HG03457 (cell line): ENCODE results near the gene TAF6.

ENCODE experiments used
- ATAC-seq: cut with Tn5 transposase; IDR thresholded peaks from one replicate; pipeline ENCODE4 v1.9.1; 2021; ENCODE audit warnings: moderate number of reproducible peaks; ENCODE audit not compliant: unreplicated experiment

The TAF6 gene

DNA sequence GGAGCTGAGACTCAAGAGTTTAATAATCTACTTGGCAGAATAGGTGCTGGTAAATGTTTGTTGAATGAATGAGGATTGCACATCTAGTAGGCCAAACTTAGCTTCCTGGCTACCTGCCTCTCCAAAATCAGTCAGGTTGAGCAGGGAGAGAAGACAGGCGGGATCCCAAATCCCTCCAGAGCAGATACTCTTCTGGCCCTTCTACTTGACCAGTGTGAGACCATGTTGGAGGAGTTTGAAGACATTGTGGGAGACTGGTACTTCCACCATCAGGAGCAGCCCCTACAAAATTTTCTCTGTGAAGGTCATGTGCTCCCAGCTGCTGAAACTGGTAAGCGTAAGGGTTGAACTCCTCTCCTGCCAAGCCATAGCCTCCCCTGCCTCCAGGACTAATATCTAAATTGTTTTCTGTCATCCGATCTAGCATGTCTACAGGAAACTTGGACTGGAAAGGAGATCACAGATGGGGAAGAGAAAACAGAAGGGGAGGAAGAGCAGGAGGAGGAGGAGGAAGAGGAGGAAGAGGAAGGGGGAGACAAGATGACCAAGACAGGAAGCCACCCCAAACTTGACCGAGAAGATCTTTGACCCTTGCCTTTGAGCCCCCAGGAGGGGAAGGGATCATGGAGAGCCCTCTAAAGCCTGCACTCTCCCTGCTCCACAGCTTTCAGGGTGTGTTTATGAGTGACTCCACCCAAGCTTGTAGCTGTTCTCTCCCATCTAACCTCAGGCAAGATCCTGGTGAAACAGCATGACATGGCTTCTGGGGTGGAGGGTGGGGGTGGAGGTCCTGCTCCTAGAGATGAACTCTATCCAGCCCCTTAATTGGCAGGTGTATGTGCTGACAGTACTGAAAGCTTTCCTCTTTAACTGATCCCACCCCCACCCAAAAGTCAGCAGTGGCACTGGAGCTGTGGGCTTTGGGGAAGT is 5.4 kb upstream of the TAF6 start:
- no peak for ATAC-seq

DNA sequence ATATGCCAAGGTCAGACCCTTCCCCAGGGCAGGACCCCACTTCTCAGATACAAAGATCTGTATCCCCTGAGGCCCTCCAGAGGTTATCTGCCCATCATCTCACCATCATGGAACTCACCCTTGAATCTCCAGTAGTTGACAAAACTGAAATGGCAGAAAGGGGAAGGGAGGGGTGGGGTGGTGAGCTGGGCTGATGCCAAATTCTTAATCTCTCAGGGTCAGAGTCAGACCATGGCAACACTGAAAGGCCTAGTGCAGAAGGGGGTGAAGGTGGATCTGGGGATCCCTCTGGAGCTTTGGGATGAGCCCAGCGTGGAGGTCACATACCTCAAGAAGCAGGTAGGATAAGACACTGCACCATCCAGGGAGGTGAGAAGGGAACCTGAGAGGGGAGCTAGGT is 3.4 kb upstream of the TAF6 start:
- ATAC-seq, result no peak

DNA sequence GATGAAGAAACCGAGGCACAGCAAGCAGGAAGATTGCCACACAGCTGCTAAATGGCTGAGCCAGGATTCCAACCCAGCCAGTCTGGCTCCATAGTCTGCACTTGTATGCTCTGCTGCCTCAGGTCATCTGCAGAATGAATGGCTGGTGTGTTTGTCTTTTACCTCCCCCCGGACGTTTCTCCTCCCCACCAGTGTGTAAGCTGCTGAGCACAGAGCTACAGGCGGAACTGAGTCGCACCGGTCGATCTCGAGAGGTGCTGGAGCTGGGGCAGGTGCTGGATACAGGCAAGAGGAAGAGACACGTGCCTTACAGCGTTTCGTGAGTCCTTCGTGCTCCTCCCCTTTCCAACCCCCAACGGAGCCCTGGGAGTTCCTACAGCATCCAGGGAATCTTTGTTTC is 2.9 kb upstream of the TAF6 start:
- ATAC-seq, result no peak

DNA sequence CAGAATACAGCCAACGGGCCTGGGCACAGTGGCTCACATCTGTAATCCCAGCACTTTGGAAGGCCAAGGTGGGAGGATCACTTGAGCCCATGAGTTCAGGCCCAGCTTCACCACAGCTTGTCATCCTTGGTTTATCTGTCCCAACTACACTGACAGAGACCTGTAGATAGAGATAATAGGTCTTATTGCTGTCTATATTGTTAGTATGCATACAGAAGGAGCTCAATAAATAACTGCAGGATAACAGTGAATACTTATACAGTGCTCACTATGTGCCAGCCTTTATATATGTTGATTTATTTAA is 1.5 kb upstream of the TAF6 start:
- ATAC-seq, result no peak

DNA sequence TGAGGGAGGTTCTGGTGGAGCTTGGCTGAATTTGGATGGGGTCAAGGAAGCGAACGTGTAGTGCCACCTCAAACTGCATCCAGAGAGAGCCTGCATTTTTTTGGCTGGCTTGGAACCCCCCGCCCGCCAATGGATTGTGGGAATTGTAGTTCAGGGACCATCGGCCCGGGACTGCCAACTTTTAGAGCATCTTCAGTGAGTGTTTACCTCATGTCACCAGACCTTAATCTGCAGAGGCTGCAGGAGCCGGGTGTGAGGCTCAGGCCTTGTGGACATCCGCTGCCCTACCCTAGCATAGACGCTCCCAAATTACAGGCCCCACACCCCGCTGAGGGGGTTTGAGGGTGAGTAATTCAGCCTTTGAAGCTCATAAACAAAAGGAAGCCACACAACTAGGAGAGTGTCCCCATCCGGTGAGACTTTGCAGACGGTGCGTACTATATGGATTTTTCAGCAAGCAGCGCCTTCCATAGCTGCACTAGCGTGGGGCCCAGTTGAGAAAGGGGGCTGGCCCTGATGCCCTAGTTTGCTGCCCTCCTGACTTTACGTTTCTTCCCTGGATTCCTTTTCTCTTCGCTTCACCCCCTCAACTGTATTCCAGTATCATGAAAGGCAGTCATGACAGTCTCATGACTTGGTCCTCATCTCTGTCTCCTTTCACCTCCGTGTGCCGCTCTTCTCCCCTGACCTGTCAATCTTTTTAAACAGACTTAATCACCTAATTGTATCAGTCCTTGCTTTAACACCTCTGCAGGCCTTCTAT is 993 bp upstream of the TAF6 start:
- ATAC-seq, result peak; percentile 12

DNA sequence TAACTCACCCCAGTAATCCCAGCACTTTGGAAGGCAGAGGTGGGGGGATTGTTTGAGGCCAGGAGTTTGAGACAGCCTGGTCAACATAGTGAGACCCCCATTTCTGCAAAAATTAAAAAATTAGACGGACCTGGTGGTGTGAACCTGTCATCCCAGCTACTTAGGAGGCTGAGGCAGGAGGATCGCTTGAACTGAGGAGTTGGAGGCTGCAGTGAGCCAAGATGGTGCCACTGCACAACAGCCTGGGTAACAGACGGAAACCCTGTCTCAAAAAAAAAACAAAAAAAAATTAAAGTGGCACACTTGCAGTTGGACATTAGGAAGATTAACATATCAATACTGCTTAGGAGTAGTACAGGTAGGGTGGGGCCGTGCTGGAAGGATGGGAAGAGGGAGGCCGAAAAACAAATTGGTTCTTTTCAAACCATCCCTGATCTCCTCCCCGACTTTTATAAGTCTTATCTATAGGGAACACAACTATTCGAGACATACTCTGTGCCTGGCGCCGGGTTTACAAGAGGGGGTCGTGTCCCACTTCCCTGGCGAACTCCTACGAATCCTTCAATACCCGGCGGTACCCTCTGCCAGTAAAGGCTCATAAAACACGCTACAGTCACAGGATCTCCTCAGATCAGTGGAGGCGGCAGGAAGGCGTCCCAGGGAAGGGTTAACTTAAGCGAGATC is 628 bp downstream of the TAF6 start:
- ATAC-seq, result no peak

DNA sequence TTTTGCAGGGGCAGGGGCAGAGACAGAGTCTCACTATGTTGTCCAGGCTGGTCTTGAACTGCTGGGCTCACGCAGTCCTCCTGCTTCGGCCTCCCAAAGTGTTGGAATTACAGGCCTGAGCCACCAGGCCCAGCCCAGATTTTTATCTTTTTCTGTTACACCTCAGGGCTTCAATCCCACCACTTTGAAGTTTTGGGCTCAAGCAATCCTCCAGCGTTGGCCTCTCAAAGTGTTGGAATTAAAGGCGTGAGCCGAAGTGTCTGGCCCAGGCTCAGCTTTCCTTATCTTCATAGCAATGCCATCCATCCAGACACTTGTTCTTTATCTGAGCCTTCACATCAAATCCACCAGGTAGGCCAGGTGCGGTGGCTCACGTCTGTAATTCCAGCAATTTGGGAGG is 4.1 kb downstream of the TAF6 start:
- no peak for ATAC-seq

DNA sequence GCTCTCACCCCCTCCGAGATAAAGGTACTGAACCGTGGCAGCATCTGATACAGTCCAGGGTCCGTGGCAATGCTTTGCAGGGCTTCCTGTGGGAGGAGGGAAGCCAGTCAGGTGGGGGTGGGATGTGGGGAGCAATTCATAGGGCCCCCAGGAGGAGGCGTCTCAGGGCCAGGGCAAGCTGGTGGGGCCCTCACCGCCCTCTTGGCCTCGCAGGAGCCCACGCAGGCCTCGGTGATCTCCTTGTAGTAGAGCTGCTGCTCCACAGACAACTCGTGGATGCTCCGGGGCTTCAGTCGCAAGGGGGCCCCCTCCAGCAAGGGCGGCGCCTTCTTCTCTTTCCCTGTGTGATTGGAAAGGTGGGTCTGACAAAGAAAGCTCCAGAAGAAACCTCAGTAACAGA is 7.2 kb downstream of the TAF6 start:
- ATAC-seq, result no peak

DNA sequence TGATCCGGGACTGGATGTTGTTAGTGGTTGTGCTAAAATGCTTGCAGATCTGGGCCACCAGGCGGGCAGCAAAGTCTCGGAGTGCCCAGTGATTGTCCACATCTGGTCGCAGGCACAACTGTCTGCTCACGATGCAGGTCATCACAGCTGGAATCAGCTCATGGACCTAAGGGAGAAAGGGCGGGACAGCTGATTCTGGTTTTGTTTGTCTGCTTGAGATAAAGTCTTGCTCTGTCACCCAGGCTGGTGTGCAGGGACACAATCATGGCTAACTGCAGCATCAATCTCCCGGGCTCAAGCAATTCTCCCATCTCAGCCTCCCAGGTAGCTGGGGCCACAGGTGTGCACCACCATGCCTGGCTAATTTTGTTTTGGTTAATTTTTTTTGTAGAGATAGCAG is 8.0 kb downstream of the TAF6 start:
- no peak for ATAC-seq

DNA sequence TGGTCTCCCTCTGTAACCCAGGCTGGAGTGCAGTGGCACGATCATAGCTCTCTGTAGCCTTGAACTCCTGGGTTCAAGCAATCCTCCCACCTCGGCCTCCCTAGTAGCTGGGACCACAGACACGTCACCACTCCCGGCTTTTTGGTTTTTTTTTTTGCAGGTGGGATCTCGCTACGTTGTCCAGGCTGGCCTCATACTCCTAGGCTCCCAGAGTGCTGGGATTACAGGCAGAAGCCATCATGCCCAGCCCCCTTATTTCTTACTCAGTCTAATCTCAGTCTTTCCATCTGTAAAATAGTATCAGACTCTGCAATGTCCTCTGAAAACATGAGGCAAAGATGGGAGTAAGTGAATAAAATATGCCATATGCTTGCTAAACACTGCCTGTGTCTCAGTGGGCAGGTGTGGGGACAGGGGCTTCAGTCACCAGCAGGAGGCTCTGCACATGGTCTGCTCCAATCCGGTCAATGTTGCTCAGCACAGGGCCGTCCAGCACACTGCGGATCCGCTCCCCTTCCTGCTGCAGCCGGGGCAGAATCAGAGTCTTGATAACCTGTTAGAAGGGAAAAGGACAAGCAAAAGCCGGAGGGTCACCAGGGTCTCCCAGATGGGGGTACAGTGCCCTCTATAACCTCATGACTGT is 9.5 kb downstream of the TAF6 start:
- no peak for ATAC-seq

DNA sequence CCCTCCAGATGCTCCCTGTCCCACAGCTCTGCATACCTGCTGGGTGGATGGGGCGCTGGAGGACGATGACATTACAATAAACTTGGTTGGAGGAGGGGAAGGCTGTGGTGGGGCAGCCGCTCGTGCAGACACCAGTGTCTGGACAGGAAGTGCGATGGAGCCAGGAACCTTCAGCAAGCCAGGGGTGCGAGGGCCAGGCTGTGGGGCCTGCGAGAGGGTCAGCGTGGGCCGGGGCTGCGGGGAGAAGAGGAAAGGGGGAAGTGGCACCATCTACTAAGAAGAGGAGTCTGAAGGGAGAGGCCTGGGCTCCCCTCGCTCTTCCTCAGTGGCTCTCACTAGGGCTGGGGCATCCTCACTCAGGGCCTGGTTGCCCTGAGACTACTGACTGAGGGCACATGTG is 11.3 kb downstream of the TAF6 start:
- ATAC-seq, result no peak

DNA sequence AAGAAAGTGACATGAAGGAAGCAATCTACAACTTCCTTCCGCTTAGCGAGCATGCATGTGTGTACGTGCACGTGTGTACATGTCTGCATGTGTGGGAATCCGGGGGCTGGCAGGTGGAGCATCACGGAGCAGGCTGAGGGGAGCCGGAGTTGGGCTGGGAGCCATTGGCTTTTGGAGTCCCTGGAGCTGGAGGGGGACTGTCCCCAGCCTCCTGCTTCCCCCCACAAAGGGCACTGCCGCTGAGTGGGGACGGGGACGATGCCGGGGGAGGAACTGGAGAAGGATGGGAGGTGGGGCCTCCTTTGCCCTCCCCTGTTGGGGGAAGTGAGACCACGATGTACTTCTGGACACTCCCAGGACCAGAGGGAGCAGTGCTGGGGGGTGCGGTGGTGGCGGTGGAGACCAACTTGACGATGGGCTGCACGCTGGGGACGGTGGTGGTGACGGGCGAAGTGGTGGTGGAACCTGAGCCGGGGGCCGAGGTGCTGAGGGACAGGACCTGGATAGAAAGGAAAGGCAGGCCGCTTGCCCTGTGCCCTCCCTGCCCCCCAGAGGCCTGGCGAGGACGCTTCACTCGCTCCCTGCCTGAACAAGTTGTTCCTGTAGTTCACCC is 11.9 kb downstream of the TAF6 start:
- ATAC-seq, result no peak

DNA sequence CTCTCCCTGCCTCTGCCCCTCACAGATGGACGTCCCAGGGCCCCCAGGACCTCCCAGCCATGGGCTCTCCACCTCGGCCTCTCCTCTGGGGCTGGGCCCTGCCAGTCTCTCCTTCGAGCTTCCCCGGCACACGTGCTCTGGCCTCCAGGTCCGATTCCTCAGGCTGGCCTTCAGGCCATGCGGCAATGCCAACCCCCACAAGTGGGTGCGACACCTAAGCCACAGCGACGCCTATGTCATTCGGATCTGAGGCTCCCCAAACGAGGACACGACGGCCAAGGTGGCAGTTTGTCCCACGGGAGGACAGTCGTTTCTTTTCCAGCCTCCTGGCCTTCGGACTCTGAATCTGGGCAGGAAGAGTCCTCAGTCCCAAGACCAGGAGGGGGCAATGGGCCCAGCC is 12.5 kb downstream of the TAF6 start:
- ATAC-seq, result no peak

DNA sequence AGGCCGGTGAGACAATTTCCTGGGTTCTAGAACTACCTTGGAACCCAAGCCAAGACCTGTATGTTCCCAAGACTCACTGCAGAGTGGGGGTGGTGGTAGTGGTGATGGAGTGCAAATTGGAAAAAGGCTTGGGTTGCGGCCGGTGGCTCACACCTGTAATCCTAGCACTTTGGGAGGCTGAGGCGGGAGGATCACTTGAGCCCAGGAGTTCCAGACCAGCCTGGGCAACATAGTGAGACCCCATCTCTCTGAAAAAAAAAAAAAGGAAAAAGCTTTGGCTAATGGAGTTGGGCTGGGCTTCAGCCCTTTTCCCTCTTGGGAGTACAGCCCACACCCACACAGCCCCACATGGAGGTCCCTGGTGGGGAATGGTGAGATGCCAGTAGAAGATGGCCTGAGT is 13.6 kb downstream of the TAF6 start:
- ATAC-seq, result no peak

DNA sequence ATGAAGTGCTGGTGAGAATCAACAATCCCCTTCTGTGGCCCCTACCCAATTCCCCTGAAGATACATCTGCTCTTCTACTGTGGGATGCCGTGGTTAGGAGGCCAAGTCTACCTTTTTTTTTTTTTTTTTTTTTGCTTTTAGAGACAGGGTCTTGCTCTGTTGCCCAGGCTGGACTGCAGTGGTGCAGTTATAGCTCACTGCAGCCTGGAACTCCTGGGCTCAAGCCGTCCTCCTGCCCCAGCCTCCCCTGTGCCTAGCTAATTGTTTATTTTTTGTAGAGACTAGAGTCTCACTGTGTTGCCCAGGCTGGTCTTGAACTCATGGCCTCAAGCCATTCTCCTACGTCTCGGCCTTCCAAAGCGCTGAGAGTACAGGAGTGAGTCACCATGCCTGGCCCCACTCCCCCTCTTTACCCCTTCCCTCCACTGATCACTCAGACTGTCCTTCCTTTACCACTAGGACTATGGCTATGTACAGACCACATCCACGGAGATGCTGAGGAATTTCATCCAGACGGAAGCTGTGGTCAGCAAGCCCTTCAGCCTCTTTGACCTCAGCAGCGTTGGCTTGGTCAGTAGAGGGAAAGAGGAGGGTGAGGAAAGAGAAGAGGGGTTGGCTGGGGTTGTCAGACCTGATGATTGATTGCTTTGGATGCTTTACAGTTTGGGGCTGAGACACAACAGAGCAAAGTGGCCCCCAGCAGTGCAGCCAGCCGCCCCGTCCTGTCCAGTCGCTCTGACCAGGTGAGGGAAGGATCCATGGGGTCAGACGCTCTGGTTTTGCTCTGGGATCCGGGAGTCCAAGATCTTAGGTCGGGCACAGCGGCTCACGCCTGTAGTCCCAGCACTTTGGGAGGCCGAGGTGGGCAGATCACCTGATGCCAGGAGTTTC is 16.0 kb downstream of the TAF6 start:
- no peak for ATAC-seq

DNA sequence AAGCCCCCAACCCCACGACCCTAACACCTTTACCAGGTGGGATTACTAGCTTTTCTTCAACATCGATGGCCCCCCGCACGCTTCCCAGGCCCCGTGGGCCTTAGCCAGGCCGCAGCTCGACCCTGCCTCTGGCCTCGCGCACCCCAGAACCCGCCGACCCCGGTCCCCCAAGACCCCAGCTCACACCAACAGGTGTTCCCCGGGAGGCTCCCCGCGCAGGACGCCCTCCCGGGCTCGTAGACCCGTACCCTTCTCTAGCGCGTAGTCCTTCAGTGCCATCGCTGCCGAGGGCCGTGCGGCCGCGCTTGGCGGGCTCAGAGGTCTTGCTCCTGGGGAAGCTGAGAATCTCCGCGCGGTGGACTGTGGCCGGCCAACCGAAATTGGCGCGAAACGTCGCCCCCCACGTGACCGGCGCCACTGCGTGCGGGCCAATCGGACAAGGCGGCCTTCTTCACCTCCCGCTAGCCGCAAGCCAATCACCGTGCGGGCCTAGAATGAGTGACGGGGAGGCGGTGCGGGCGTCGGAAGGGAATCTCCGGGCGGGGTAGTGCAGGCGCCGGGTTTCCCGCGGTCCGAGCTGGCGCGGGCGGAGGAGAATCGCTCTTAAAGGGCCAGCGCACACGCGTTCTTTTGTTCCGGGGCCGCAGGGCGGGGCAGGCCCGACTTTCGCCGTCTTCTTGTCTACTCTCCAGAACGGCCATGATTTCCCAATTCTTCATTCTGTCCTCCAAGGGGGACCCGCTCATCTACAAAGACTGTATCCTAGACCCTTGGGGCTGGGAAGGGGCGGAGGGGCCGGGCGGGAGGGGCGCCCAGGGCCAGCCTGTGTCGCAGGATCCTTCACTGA is 17.9 kb downstream of the TAF6 start, which contains the start of the genes AP4M1 and MCM7:
AP4M1 (plus strand) TSS at position 628 of the 847 bp plus-strand sequence; CDS start at position 700, 72 bp downstream.
MCM7 (minus strand) TSS at position 382 of the 847 bp plus-strand sequence; CDS start at position 279, 103 bp downstream.
- ATAC-seq, result peak; percentile 69

DNA sequence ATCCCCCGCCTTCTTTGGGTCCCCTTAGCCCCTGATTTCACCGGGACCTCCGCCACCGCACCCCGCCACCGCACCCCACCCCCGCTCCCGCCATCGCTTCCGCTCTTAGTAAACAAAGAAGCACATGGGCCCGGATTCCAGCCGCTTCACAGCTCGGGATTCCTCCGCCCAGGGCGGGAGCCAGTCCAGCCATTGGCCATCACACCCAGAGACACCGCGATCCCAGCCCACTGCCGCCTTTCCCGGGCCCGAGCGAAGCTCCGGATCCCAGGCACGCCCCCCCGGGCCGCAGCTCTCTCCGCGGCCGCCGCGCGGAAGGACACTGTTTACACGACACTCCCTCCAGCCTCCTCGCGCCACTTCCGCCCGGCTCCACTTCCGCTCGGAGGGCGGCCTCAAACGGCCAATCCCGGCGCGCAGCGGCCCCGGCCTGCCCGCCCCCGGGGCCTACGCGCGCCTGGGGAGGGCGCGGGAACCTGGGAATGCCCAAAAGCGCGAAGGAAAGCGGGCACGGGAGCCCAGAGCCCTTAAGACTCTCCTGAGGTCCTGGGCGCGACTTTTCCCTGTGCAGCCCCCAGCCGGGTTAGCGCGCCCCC is 18.6 kb downstream of the TAF6 start:
- ATAC-seq, result peak; percentile 36

DNA sequence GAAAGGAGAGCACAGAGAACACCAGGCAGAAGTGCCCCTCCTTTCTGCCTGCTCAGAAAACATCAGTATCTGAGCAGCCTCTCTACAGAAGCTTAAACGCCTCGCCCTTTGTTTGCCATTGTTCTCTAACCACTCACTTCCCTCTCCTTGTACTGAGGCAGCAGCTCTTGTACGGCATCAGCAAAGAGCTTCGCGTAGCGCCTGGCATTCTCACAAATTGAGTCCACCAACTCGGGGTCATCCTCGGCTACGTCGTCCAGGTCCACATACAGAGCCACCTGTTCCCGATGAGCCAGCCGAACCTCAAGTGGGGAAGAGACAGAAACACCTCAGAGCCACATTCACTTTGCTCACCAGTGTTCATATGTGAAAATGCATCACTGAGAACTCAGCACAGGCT is 19.7 kb downstream of the TAF6 start:
- no peak for ATAC-seq
